HepG2 (cell line): Measurements from ENCODE around the gene ETV5. TPM values are rescaled to one million over a fixed set of nuclear protein-coding genes. Genes with fewer than 3 reads are reported as not detected.

Experiments
- ARNT2 ChIP-seq: sonication (generic); formaldehyde crosslinking; IDR thresholded peaks from 2 replicates; pipeline ENCODE4 v1.8.0; 2022; ENCODE audit warnings: mild to moderate bottlenecking, low read depth, missing genetic modification reagents, moderate library complexity
- BHLHE40 ChIP-seq: IDR thresholded peaks from 2 replicates; pipeline ENCODE4 v1.6.1; 2011; ENCODE audit warnings: low read length, improper control_type of control experiment
- BRD4 ChIP-seq: sonication (generic); formaldehyde crosslinking; IDR thresholded peaks from 2 replicates; pipeline ENCODE4 v1.4.0; 2020; ENCODE audit warnings: missing genetic modification reagents
- CAMTA2 ChIP-seq: sonication (generic); formaldehyde crosslinking; IDR thresholded peaks from 2 replicates; pipeline ENCODE4 v1.4.0; 2020; ENCODE audit warnings: mild to moderate bottlenecking, missing genetic modification reagents, borderline replicate concordance
- CCDC6 ChIP-seq: sonication (generic); formaldehyde crosslinking; IDR thresholded peaks from 2 replicates; pipeline ENCODE4 v1.8.1; 2022; ENCODE audit warnings: mild to moderate bottlenecking, missing genetic modification reagents, moderate library complexity
- EHMT2 ChIP-seq: fragments of 200-600 bp; sonication (generic); IDR thresholded peaks from 2 replicates; pipeline ENCODE4 v1.7.0; 2017; ENCODE audit warnings: antibody characterized with exemption, low read depth, low read length, borderline replicate concordance
- GFI1 ChIP-seq: sonication (generic); formaldehyde crosslinking; IDR thresholded peaks from 2 replicates; pipeline ENCODE4 v1.5.0; 2020; ENCODE audit warnings: missing genetic modification reagents, mild to moderate bottlenecking, borderline replicate concordance
- KLF12 ChIP-seq: sonication (generic); formaldehyde crosslinking; IDR thresholded peaks from 2 replicates; pipeline ENCODE4 v1.4.0; 2020; ENCODE audit warnings: missing genetic modification reagents, borderline replicate concordance
- MATR3 ChIP-seq: sonication (generic); formaldehyde crosslinking; IDR thresholded peaks from 2 replicates; pipeline ENCODE4 v1.4.0; 2020; ENCODE audit warnings: missing genetic modification reagents
- MBNL3 ChIP-seq: fragments of 250-450 bp; sonication (Bioruptor Pico); conservative IDR thresholded peaks from 2 replicates; pipeline ENCODE4 v1.8.0; 2022; ENCODE audit warnings: mild to moderate bottlenecking, inconsistent platforms
- PCBP2 ChIP-seq: fragments of 200-400 bp; formaldehyde crosslinking; optimal IDR thresholded peaks from 2 replicates; pipeline ENCODE3; 2018; ENCODE audit warnings: low read length, low read depth; ENCODE audit not compliant: poor library complexity, severe bottlenecking
- PITX1 ChIP-seq: sonication (generic); formaldehyde crosslinking; IDR thresholded peaks from 2 replicates; pipeline ENCODE4 v1.5.1; 2020; ENCODE audit warnings: mild to moderate bottlenecking, missing genetic modification reagents
- SMC3 ChIP-seq: IDR thresholded peaks from 2 replicates; pipeline ENCODE4 v1.6.1; 2011; ENCODE audit warnings: low read length, improper control_type of control experiment
- ZBTB7B ChIP-seq: sonication (generic); formaldehyde crosslinking; IDR thresholded peaks from 2 replicates; pipeline ENCODE4 v1.4.0; 2020; ENCODE audit warnings: missing genetic modification reagents
- ZNF17 ChIP-seq: sonication (generic); formaldehyde crosslinking; IDR thresholded peaks from 2 replicates; pipeline ENCODE4 v1.5.0; 2020; ENCODE audit warnings: mild to moderate bottlenecking, missing genetic modification reagents
- ZNF292 ChIP-seq: sonication (generic); formaldehyde crosslinking; IDR thresholded peaks from 2 replicates; pipeline ENCODE4 v1.8.1; 2022; ENCODE audit warnings: mild to moderate bottlenecking, low read depth, missing genetic modification reagents, borderline replicate concordance
- ZNF44 ChIP-seq: sonication (generic); formaldehyde crosslinking; IDR thresholded peaks from 2 replicates; pipeline ENCODE4 v1.5.1; 2020; ENCODE audit warnings: mild to moderate bottlenecking, missing genetic modification reagents
- ZNF552 ChIP-seq: sonication (generic); formaldehyde crosslinking; IDR thresholded peaks from 2 replicates; pipeline ENCODE4 v1.9.0; 2022; ENCODE audit warnings: missing genetic modification reagents, mild to moderate bottlenecking, borderline replicate concordance
- ZNF776 ChIP-seq: sonication (generic); formaldehyde crosslinking; IDR thresholded peaks from 2 replicates; pipeline ENCODE4 v1.4.0; 2020; ENCODE audit warnings: mild to moderate bottlenecking, missing genetic modification reagents
- polyA plus RNA-seq, 8 experiments: library from polyadenylated mRNA; depleted of rRNA in 3 of 8; stranded (reverse) in 7 of 8; unstranded in 1 of 8; fragments of >200 nt; fragmentation: Illumina TruSeq in 4 of 8; extraction: Trizol in 4 of 8; gene quantifications; 2 replicates each; pipeline versions ENCODE4 v1.2.1 to v1.2.3, GENCODE V29; 2011 to 2016; ENCODE audit warnings: low read depth in 4 of 8, missing spikeins in 1 of 8, mixed read lengths in 1 of 8; ENCODE audit not compliant: insufficient read depth in 1 of 8
- total RNA-seq, 5 experiments: library from RNA; depleted of rRNA; stranded (reverse); fragments of >200 nt; fragmentation: Illumina TruSeq; extraction: Trizol; gene quantifications; 2 replicates each; pipeline ENCODE4 v1.2.3, GENCODE V29; 2016; ENCODE audit warnings: low read depth in 1 of 5
- TF ChIP-seq, protein P1 (sequence below): sonication (generic); formaldehyde crosslinking; IDR thresholded peaks from 2 replicates; pipeline ENCODE4 v1.4.0; 2020; ENCODE audit warnings: missing genetic modification reagents
- TF ChIP-seq, protein P2 (sequence below): sonication (generic); formaldehyde crosslinking; IDR thresholded peaks from 2 replicates; pipeline ENCODE4 v1.4.0; 2020; ENCODE audit warnings: low read depth, mild to moderate bottlenecking, missing genetic modification reagents
- TF ChIP-seq, protein P3 (sequence below): fragments of 450-650 bp; IDR thresholded peaks from 2 replicates; pipeline ENCODE4 v1.6.1; 2017
- TF ChIP-seq, protein P4 (sequence below): sonication (generic); formaldehyde crosslinking; IDR thresholded peaks from 2 replicates; pipeline ENCODE4 v1.5.0; 2020; ENCODE audit warnings: missing genetic modification reagents, mild to moderate bottlenecking, borderline replicate concordance
- TF ChIP-seq, protein P5 (sequence below): sonication (generic); formaldehyde crosslinking; IDR thresholded peaks from 2 replicates; pipeline ENCODE4 v1.4.0; 2020; ENCODE audit warnings: mild to moderate bottlenecking, missing genetic modification reagents
- TF ChIP-seq, protein P6 (sequence below): sonication (generic); formaldehyde crosslinking; IDR thresholded peaks from 2 replicates; pipeline ENCODE4 v1.4.0; 2020; ENCODE audit warnings: missing genetic modification reagents, low read depth, mild to moderate bottlenecking, borderline replicate concordance

ETV5 gene
- total and polyA plus RNA-seq, 2 of the 13 experiments (the other 11 are each of a cell fraction or from before 2014, with no cell fraction given), result 52.9 to 57.2 TPM

DNA sequence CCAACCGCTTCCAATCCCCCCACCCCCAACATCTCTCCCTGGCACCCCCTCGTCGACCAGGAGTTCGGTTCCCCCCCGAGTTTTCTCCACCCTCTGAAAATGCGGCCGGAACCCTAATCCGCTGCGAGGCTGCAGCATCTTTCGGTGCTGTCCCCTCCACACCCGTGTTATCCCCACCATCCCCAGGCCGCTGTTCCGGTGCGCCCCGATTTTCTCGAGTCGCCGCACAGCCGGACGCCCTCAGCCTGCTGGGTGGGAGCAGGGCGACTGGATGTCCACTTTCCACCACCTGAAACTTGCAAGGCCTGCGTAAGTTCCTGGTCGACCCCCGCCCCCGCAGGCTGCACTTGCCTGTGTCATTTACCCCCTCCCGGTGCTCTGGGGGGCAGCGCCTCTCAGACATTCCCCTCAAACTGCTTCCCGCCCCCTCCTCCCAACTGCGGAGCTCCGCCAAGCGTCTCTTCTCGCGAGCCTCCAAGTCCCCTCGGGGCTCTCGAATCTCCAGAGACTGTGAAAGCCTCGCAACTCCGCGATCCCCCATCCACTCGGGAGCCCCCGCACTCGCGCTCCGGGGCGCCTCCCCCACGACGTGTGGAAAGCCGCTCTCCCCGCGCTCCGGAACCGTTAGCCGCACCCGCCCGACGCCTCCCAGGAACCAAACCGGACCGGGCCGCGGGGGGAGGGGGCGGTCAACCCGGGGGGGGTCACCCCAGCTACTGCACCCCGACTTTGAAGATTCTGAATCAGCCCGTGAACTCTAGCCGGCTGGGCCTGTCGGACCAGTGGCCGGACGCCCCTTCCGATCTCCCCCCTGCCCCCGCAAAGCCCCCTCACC is 566 bp downstream of the ETV5 start (continued):
- peak; percentile 37; the same call in 1 of the 2 replicates for TF ChIP-seq CCDC6 (CRISPR knock-in tag)
- peak; percentile 66; the same call in 1 of the 2 replicates for TF ChIP-seq GFI1 (CRISPR knock-in tag)
- no peak for TF ChIP-seq MBNL3
- no peak for TF ChIP-seq EHMT2
- TF ChIP-seq PITX1 (CRISPR knock-in tag), result no peak
- TF ChIP-seq, protein P1, sequence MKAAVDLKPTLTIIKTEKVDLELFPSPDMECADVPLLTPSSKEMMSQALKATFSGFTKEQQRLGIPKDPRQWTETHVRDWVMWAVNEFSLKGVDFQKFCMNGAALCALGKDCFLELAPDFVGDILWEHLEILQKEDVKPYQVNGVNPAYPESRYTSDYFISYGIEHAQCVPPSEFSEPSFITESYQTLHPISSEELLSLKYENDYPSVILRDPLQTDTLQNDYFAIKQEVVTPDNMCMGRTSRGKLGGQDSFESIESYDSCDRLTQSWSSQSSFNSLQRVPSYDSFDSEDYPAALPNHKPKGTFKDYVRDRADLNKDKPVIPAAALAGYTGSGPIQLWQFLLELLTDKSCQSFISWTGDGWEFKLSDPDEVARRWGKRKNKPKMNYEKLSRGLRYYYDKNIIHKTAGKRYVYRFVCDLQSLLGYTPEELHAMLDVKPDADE, result no peak
- no peak for TF ChIP-seq MATR3 (CRISPR knock-in tag)
- no peak for TF ChIP-seq ZNF44 (CRISPR knock-in tag)
- no peak for TF ChIP-seq ZNF292
- TF ChIP-seq, protein P2, sequence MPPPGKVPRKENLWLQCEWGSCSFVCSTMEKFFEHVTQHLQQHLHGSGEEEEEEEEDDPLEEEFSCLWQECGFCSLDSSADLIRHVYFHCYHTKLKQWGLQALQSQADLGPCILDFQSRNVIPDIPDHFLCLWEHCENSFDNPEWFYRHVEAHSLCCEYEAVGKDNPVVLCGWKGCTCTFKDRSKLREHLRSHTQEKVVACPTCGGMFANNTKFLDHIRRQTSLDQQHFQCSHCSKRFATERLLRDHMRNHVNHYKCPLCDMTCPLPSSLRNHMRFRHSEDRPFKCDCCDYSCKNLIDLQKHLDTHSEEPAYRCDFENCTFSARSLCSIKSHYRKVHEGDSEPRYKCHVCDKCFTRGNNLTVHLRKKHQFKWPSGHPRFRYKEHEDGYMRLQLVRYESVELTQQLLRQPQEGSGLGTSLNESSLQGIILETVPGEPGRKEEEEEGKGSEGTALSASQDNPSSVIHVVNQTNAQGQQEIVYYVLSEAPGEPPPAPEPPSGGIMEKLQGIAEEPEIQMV (CRISPR knock-in tag), result no peak
- TF ChIP-seq ZBTB7B, result no peak
- TF ChIP-seq, protein P3, sequence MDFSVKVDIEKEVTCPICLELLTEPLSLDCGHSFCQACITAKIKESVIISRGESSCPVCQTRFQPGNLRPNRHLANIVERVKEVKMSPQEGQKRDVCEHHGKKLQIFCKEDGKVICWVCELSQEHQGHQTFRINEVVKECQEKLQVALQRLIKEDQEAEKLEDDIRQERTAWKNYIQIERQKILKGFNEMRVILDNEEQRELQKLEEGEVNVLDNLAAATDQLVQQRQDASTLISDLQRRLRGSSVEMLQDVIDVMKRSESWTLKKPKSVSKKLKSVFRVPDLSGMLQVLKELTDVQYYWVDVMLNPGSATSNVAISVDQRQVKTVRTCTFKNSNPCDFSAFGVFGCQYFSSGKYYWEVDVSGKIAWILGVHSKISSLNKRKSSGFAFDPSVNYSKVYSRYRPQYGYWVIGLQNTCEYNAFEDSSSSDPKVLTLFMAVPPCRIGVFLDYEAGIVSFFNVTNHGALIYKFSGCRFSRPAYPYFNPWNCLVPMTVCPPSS, result no peak
- TF ChIP-seq BHLHE40, result no peak
- no peak for TF ChIP-seq BRD4 (CRISPR knock-in tag)
- TF ChIP-seq, protein P4, sequence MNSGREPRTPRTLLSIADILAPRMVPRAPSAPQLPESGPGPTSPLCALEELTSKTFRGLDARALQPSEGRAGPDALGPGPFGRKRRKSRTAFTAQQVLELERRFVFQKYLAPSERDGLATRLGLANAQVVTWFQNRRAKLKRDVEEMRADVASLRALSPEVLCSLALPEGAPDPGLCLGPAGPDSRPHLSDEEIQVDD, result no peak
- TF ChIP-seq PCBP2, result no peak
- TF ChIP-seq ZNF552 (CRISPR knock-in tag), result no peak
- TF ChIP-seq ZNF776 (CRISPR knock-in tag), result no peak
- TF ChIP-seq, protein P5, sequence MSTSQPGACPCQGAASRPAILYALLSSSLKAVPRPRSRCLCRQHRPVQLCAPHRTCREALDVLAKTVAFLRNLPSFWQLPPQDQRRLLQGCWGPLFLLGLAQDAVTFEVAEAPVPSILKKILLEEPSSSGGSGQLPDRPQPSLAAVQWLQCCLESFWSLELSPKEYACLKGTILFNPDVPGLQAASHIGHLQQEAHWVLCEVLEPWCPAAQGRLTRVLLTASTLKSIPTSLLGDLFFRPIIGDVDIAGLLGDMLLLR (CRISPR knock-in tag), result 0 out of 2 replicates have a peak, but pooled peaks have one; percentile 30
- TF ChIP-seq, protein P6, sequence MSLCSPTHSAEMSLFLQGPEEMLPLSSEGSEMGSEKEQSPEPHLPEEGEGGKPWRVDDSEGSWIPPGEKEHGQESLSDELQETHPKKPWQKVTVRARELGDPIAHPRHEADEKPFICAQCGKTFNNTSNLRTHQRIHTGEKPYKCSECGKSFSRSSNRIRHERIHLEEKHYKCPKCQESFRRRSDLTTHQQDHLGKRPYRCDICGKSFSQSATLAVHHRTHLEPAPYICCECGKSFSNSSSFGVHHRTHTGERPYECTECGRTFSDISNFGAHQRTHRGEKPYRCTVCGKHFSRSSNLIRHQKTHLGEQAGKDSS, result no peak
- no peak for TF ChIP-seq KLF12 (CRISPR knock-in tag)
- no peak for TF ChIP-seq ARNT2 (CRISPR knock-in tag)
- no peak for TF ChIP-seq ZNF17 (CRISPR knock-in tag)
- TF ChIP-seq SMC3, result no peak
- TF ChIP-seq CAMTA2, result no peak
